Neural progenitor cell (in vitro differentiated cells): ENCODE measurements around the gene MRPL40. TPM values are rescaled to one million over a fixed set of nuclear protein-coding genes. Genes with fewer than 3 reads are reported as not detected.

ENCODE experiments used
- DNase-seq: peaks from one replicate; pipeline ENCODE4 v3.0.0-alpha.2; 2016; ENCODE audit warnings: low spot score
- H2AFZ ChIP-seq: fragments of 200-600 bp; sonication (generic); replicated peaks from 2 replicates; pipeline ENCODE4 v1.6.1; 2016; ENCODE audit warnings: antibody characterized with exemption
- H3F3A ChIP-seq: fragments of 200-600 bp; sonication (generic); 2 replicates; pipeline ENCODE4 v1.6.1; 2016; ENCODE audit warnings: antibody characterized with exemption, low read depth
- H3K27ac ChIP-seq: fragments of 200-600 bp; sonication (generic); 2 replicates; pipeline ENCODE4 v1.5.1; 2016; ENCODE audit warnings: mild to moderate bottlenecking
- H3K27me3 ChIP-seq: fragments of 200-600 bp; sonication (generic); 2 replicates; pipeline ENCODE4 v1.6.1; 2016; ENCODE audit warnings: mild to moderate bottlenecking, moderate library complexity
- H3K36me3 ChIP-seq: fragments of 200-600 bp; sonication (generic); 2 replicates; pipeline ENCODE4 v1.5.1; 2016
- H3K4me1 ChIP-seq: fragments of 200-600 bp; sonication (generic); 2 replicates; pipeline ENCODE4 v1.6.1; 2016; ENCODE audit warnings: mixed run types
- H3K4me2 ChIP-seq: fragments of 200-600 bp; sonication (generic); 2 replicates; pipeline ENCODE4 v1.6.1; 2016
- H3K4me3 ChIP-seq: fragments of 200-600 bp; sonication (generic); 2 replicates; pipeline ENCODE4 v1.5.1; 2016
- H3K79me2 ChIP-seq: fragments of 200-600 bp; sonication (generic); 2 replicates; pipeline ENCODE4 v1.6.1; 2016; ENCODE audit warnings: low read depth
- H3K9ac ChIP-seq: fragments of 200-600 bp; sonication (generic); 2 replicates; pipeline ENCODE4 v1.6.1; 2016
- H3K9me3 ChIP-seq: fragments of 200-600 bp; sonication (generic); 2 replicates; pipeline ENCODE4 v1.5.1; 2016; ENCODE audit warnings: low read depth
- H4K20me1 ChIP-seq: fragments of 200-600 bp; sonication (generic); 2 replicates; pipeline ENCODE4 v1.6.1; 2016; ENCODE audit warnings: low read depth
- H3K27ac Mint-ChIP-seq: 3 replicates; pipeline ENCODE4 v1.8.0; 2021; ENCODE audit warnings: mixed read lengths
- H3K27me3 Mint-ChIP-seq: 2 replicates; pipeline ENCODE4 v1.8.0; 2022; ENCODE audit warnings: low read depth, mild to moderate bottlenecking, inconsistent platforms, moderate library complexity, mixed read lengths; ENCODE audit not compliant: insufficient read depth
- H3K36me3 Mint-ChIP-seq: 3 replicates; pipeline ENCODE4 v1.8.0; 2021; ENCODE audit warnings: mixed read lengths
- H3K4me1 Mint-ChIP-seq: 3 replicates; pipeline ENCODE4 v1.8.0; 2021; ENCODE audit warnings: mixed read lengths
- H3K4me3 Mint-ChIP-seq: 3 replicates; pipeline ENCODE4 v1.8.0; 2021; ENCODE audit warnings: mild to moderate bottlenecking, moderate library complexity, mixed read lengths
- H3K9me3 Mint-ChIP-seq: 3 replicates; pipeline ENCODE4 v1.8.0; 2020; ENCODE audit warnings: mixed read lengths
- CTCF ChIP-seq: fragments of 200-600 bp; sonication (generic); IDR thresholded peaks from 2 replicates; pipeline ENCODE4 v1.5.1; 2017; ENCODE audit warnings: antibody characterized with exemption, mild to moderate bottlenecking
- EZH2 ChIP-seq: fragments of 200-600 bp; sonication (generic); IDR thresholded peaks from 2 replicates; pipeline ENCODE4 v1.6.1; 2017; ENCODE audit warnings: antibody characterized with exemption, mild to moderate bottlenecking, moderate library complexity
- EZH2phosphoT487 ChIP-seq: fragments of 200-600 bp; sonication (generic); IDR thresholded peaks from 2 replicates; pipeline ENCODE4 v1.6.1; 2017; ENCODE audit warnings: antibody characterized with exemption
- total RNA-seq: library from RNA; depleted of rRNA; stranded (reverse); fragments of >200 nt; gene quantifications from 2 replicates; pipeline ENCODE4 v1.2.3, GENCODE V29; 2015; ENCODE audit warnings: low replicate concordance

The MRPL40 gene
- total RNA-seq, 1 donor from 2014 or later = 17.0 TPM

GRCh38 chr22:19386248-19386647 lies 46.1 kb upstream of the MRPL40 start:
- DNase-seq = no peak
- Histone ChIP-seq H3K27ac (no peak overlapping the region), H3K4me2 (no peak overlapping the region), H4K20me1 (no peaks in the 10 kb centered on the region), H3K9ac (no peak overlapping the region), H3K4me1 (no peaks in the 10 kb centered on the region), H3K36me3 (no peaks in the 10 kb centered on the region), H3F3A (no peaks in the 10 kb centered on the region), H3K9me3 (no peaks in the 10 kb centered on the region), H3K27me3 (no peaks in the 10 kb centered on the region), H3K4me3 (no peak overlapping the region), H3K79me2 (no peaks in the 10 kb centered on the region), H2AFZ (no peak overlapping the region)
- no peaks in the 10 kb centered on the region for H3K9me3 Mint-ChIP-seq
- no peaks in the 10 kb centered on the region for H3K27me3 Mint-ChIP-seq
- H3K4me3 Mint-ChIP-seq = no peak overlapping the region
- H3K36me3 Mint-ChIP-seq = peaks cover 22% of the 10 kb centered on the region
- no peak overlapping the region for H3K27ac Mint-ChIP-seq
- no peaks in the 10 kb centered on the region for H3K4me1 Mint-ChIP-seq
- no peak for TF ChIP-seq EZH2phosphoT487
- no peak for TF ChIP-seq CTCF
- TF ChIP-seq EZH2 = no peak

GRCh38 chr22:19387038-19387437 lies 45.3 kb upstream of the MRPL40 start:
- Histone ChIP-seq H3K9ac (no peak overlapping the region), H3K27ac (no peak overlapping the region), H2AFZ (no peak overlapping the region), H3K27me3 (no peaks in the 10 kb centered on the region), H3F3A (no peaks in the 10 kb centered on the region), H3K9me3 (no peaks in the 10 kb centered on the region), H3K4me3 (no peak overlapping the region), H3K79me2 (no peaks in the 10 kb centered on the region), H3K36me3 (no peaks in the 10 kb centered on the region), H4K20me1 (no peaks in the 10 kb centered on the region), H3K4me2 (no peak overlapping the region), H3K4me1 (no peaks in the 10 kb centered on the region)
- H3K36me3 Mint-ChIP-seq = peaks cover 21% of the 10 kb centered on the region
- no peaks in the 10 kb centered on the region for H3K27me3 Mint-ChIP-seq
- DNase-seq = no peak
- no peaks in the 10 kb centered on the region for H3K9me3 Mint-ChIP-seq
- TF ChIP-seq EZH2 (no peak), CTCF (no peak), EZH2phosphoT487 (no peak)
- no peaks in the 10 kb centered on the region for H3K4me1 Mint-ChIP-seq
- no peak overlapping the region for H3K4me3 Mint-ChIP-seq
- no peak overlapping the region for H3K27ac Mint-ChIP-seq

DNA sequence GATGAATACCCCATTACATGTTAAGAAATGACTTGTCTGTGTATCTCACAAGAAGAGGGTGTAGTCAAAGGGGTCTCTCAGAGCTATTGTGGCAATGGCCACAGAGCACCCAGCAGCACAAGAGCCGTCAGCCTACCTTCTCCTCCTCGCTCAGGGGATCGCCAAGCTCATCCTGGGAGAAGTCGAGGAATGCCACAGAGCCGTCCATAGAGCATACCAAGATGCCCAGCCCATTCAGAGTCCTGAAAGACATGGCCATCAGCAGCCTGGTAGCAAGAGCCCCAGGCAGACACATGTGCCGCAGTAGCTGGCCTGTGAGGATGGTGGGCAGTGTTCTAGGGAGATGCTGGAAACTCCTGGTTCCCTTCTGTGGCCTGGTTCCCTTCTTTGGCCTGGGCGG lies 44.8 kb upstream of the MRPL40 start:
- no peak overlapping the region for H3K27ac ChIP-seq
- peaks cover 19% of the 10 kb centered on the region for H3K36me3 Mint-ChIP-seq

More for the DNA sequence above, 44.8 kb upstream of the MRPL40 start:
- no peaks in the 10 kb centered on the region for H4K20me1 ChIP-seq
- Mint-ChIP-seq H3K9me3 (no peaks in the 10 kb centered on the region), H3K4me1 (no peaks in the 10 kb centered on the region), H3K27me3 (no peaks in the 10 kb centered on the region), H3K4me3 (no peak overlapping the region), H3K27ac (no peak overlapping the region)
- no peak overlapping the region for H3K4me3 ChIP-seq
- H3K36me3 ChIP-seq = no peaks in the 10 kb centered on the region
- no peaks in the 10 kb centered on the region for H3F3A ChIP-seq
- TF ChIP-seq EZH2phosphoT487 (no peak), EZH2 (no peak), CTCF (no peak)
- no peak overlapping the region for H3K9ac ChIP-seq
- H3K27me3 ChIP-seq = no peaks in the 10 kb centered on the region
- DNase-seq = no peak
- H3K4me1 ChIP-seq = no peaks in the 10 kb centered on the region
- no peaks in the 10 kb centered on the region for H3K79me2 ChIP-seq
- no peak overlapping the region for H3K4me2 ChIP-seq
- no peaks in the 10 kb centered on the region for H3K9me3 ChIP-seq
- H2AFZ ChIP-seq = no peak overlapping the region
